Stimulated activated memory B cell treated with anti-CD40 and anti-IgM and Interleukin-4, amounts not matched to agents 10 μg/mL and 1 μg/mL and 100 μg/mL, for 72 hours (primary cell): ENCODE measurements around the gene AADACL2.

ENCODE experiments used
- ATAC-seq: fragments of 150-1000 bp; cut with Tn5 transposase; 2 replicates; pipeline ENCODE4 v1.10.0; 2021
- H3K27ac Mint-ChIP-seq: one replicate; pipeline ENCODE4 v1.8.0; 2022; ENCODE audit warnings: mild to moderate bottlenecking, mixed read lengths
- H3K27me3 Mint-ChIP-seq: one replicate; pipeline ENCODE4 v1.8.0; 2022; ENCODE audit warnings: mixed read lengths
- H3K36me3 Mint-ChIP-seq: one replicate; pipeline ENCODE4 v1.8.0; 2022; ENCODE audit warnings: mixed read lengths
- H3K4me1 Mint-ChIP-seq: one replicate; pipeline ENCODE4 v1.8.0; 2022; ENCODE audit warnings: mixed read lengths
- H3K4me3 Mint-ChIP-seq: one replicate; pipeline ENCODE4 v1.8.0; 2022; ENCODE audit warnings: mild to moderate bottlenecking, moderate library complexity, mixed read lengths
- H3K9me3 Mint-ChIP-seq: one replicate; pipeline ENCODE4 v1.8.0; 2022; ENCODE audit warnings: mixed read lengths

AADACL2 gene

GRCh38 chr3:151806838-151807237 lies 73.1 kb downstream of the AADACL2 start:
- Mint-ChIP-seq H3K36me3 (no peaks in the 10 kb centered on the region), H3K4me1 (no peaks in the 10 kb centered on the region), H3K27me3 (peaks cover 21% of the 10 kb centered on the region)

More at GRCh38 chr3:151806838-151807237, 73.1 kb downstream of the AADACL2 start:
- no peak overlapping the region for H3K27ac Mint-ChIP-seq
- no peak overlapping the region for H3K4me3 Mint-ChIP-seq
- H3K9me3 Mint-ChIP-seq = peaks cover 12% of the 10 kb centered on the region
- no peak for ATAC-seq
